HS-5 (cell line): ENCODE results near the gene CEP19.

ENCODE experiments used
- DNase-seq: peaks from one replicate; pipeline ENCODE4 v3.0.0-alpha.2; 2012; ENCODE audit warnings: low read depth

Gene CEP19

DNA sequence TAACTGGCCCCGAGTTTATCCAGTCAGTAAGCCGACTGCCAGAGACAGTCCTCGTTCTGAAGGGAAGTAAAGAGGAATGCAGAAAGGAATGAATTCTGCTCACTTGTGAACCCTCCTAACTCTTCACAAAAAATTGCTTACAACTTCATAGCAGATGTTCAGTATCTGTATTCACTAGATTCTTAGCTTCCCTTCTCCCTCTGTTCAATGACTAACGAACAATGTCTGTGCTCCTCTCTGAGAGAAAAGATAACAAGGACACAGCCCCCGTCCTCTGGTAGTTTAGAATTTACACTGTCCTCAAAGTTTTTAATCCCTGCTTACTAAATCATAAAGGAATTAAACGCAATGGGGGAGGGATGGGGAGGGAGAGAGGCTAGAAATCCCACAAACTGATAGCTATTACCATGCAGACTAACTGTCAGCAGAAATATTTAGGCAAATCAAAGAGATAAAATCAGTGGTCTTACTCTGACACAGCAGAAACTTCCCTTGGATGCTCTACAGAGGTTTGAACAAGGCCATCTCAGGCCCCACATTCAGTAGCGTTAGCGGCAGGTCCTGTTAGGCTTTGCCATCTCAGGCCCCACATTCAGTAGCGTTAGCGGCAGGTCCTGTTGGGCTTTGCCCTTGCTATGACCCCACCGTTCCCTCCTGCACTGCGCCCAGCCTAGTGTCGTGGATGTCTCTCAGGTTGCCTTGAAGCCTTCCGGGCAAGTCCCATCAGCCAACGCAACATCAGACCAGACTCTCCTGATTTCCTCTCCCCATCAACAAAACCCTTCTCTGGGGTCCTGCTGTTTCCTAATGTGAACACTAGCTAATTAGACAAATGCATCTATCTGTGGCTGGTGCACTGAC lies 49.1 kb downstream of the CEP19 start:
- DNase-seq, result no peak

DNA sequence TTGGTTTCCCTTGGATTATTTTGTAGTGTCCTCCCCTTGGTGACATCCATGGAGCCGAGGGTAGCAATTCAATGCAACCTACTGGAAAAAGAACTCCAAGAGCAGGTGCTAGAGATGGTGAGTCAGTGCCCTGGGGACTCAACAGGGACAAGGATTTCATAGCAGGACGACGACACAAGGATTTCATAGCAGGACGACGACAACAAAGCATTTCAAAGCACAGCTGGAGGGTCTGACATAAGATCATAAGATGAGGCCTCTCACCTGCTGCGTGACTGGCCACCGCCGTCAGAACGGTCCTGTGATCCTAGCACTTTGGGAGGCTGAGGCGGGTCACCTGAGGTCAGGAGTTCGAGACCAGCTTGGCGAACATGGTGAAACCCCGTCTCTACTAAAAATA lies 50.0 kb downstream of the CEP19 start:
- DNase-seq, result no peak

DNA sequence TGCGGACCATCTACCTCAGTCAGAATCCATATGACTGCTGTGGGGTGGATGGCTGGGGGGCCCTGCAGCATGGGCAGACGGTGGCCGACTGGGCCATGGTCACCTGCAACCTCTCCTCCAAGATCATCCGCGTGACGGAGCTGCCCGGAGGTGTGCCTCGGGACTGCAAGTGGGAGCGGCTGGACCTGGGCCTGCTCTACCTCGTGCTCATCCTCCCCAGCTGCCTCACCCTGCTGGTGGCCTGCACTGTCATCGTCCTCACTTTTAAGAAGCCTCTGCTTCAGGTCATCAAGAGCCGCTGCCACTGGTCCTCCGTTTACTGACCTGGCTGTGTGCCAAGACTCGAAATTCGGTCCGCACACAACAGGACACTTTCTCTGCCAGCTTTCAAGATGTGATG lies 50.6 kb downstream of the CEP19 start:
- no peak for DNase-seq

DNA sequence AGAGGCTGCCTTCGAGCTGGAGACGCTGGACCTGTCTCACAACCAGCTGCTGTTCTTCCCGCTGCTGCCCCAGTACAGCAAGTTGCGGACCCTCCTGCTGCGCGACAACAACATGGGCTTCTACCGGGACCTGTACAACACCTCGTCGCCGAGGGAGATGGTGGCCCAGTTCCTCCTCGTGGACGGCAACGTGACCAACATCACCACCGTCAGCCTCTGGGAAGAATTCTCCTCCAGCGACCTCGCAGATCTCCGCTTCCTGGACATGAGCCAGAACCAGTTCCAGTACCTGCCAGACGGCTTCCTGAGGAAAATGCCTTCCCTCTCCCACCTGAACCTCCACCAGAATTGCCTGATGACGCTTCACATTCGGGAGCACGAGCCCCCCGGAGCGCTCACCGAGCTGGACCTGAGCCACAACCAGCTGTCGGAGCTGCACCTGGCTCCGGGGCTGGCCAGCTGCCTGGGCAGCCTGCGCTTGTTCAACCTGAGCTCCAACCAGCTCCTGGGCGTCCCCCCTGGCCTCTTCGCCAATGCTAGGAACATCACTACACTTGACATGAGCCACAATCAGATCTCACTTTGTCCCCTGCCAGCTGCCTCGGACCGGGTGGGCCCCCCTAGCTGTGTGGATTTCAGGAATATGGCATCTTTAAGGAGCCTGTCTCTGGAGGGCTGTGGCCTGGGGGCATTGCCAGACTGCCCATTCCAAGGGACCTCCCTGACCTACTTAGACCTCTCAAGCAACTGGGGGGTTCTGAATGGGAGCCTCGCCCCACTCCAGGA lies 51.5 kb downstream of the CEP19 start:
- DNase-seq, result no peak

DNA sequence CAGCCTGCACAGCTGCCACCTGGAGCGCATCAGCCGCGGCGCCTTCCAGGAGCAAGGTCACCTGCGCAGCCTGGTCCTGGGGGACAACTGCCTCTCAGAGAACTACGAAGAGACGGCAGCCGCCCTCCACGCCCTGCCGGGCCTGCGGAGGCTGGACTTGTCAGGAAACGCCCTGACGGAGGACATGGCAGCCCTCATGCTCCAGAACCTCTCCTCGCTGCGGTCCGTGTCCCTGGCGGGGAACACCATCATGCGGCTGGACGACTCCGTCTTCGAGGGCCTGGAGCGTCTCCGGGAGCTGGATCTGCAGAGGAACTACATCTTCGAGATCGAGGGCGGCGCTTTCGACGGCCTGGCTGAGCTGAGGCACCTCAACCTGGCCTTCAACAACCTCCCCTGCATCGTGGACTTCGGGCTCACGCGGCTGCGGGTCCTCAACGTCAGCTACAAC lies 52.1 kb downstream of the CEP19 start:
- no peak for DNase-seq
